A549 (cell line): ENCODE data around the gene CADM1. TPM values are rescaled to one million over a fixed set of nuclear protein-coding genes. Genes with fewer than 3 reads are reported as not detected.

Experiments
- ATAC-seq, 2 experiments: fragments of 200-7000 bp in 1 of 2; fragments of >200 bp in 1 of 2; cut with Nextera tagmentation in 1 of 2; cut with Tn5 transposase in 1 of 2; 3 replicates each; pipeline versions ENCODE4 v1.8.0 to v1.9.1; 2018 to 2020; ENCODE audit warnings: mild to moderate bottlenecking in 1 of 2, moderate library complexity in 1 of 2
- CTCF ChIA-PET: fragments of 300-600 bp; sonication (Branson Sonifier 250); formaldehyde crosslinking; extraction: SDS; loops from one replicate; lab custom pipeline; 2021; ENCODE audit warnings: antibody characterized with exemption, inconsistent platforms; lab: Yijun Ruan, JAX
- POLR2A ChIA-PET: fragments of 350-600 bp; formaldehyde crosslinking; extraction: SDS; loops from one replicate; lab custom pipeline; 2021; ENCODE audit warnings: antibody characterized with exemption, inconsistent platforms; lab: Yijun Ruan, JAX
- DNase-seq, 2 experiments: peaks; one replicate each; pipeline versions ENCODE4 v3.0.0 to v3.0.0-alpha.2; 2011 to 2016; ENCODE audit warnings: low read depth in 1 of 2, low spot score in 1 of 2
- FAIRE-seq: peaks from 2 replicates; lab custom pipeline; 2011; peaks lifted over from hg19 to GRCh38; lab: Jason Lieb, UNC
- H3K27ac ChIP-seq, 2 experiments: fragments of >200 bp; sonication (Bioruptor Twin); formaldehyde crosslinking; 3 replicates each; pipeline ENCODE4 v1.5.1; 2016 to 2017
- H3K4me1 ChIP-seq: fragments of >200 bp; sonication (Bioruptor Twin); formaldehyde crosslinking; 3 replicates; pipeline ENCODE4 v1.6.1; 2016
- H3K4me2 ChIP-seq: fragments of >200 bp; sonication (Bioruptor Twin); formaldehyde crosslinking; 3 replicates; pipeline ENCODE4 v1.6.1; 2016
- H3K4me3 ChIP-seq: fragments of >200 bp; sonication (Bioruptor Twin); formaldehyde crosslinking; 3 replicates; pipeline ENCODE4 v1.5.1; 2016
- H3K9me3 ChIP-seq: fragments of >200 bp; sonication (Bioruptor Twin); formaldehyde crosslinking; 3 replicates; pipeline ENCODE4 v1.6.1; 2016
- EHF ChIP-seq: fragments of 250-450 bp; sonication (Bioruptor Pico); IDR thresholded peaks from 2 replicates; pipeline ENCODE4 v1.5.0; 2020; ENCODE audit warnings: mild to moderate bottlenecking
- FOSB ChIP-seq: fragments of 250-450 bp; sonication (Bioruptor Pico); IDR thresholded peaks from 2 replicates; pipeline ENCODE4 v1.5.0; 2020; ENCODE audit warnings: mild to moderate bottlenecking, moderate library complexity
- GATA3 ChIP-seq: IDR thresholded peaks from 2 replicates; pipeline ENCODE4 v1.6.1; 2012; ENCODE audit warnings: borderline replicate concordance
- HOXA7 ChIP-seq: fragments of 250-450 bp; sonication (Bioruptor Pico); IDR thresholded peaks from 2 replicates; pipeline ENCODE4 v1.5.0; 2020; ENCODE audit warnings: mild to moderate bottlenecking, moderate library complexity
- HOXB13 ChIP-seq: fragments of 250-450 bp; sonication (Bioruptor Pico); IDR thresholded peaks from 2 replicates; pipeline ENCODE4 v1.5.0; 2020; ENCODE audit warnings: low read depth, mild to moderate bottlenecking, moderate library complexity
- HOXB5 ChIP-seq: fragments of 250-450 bp; sonication (Bioruptor Pico); IDR thresholded peaks from 2 replicates; pipeline ENCODE4 v1.5.0; 2020; ENCODE audit warnings: mild to moderate bottlenecking, moderate library complexity
- JUNB ChIP-seq: fragments of >200 bp; sonication (Bioruptor Twin); formaldehyde crosslinking; IDR thresholded peaks from 2 replicates; pipeline ENCODE4 v1.6.1; 2016
- MYC ChIP-seq: IDR thresholded peaks from 2 replicates; pipeline ENCODE4 v1.6.1; 2012; ENCODE audit warnings: mild to moderate bottlenecking, inconsistent platforms, low read length, improper control_type of control experiment, borderline replicate concordance
- NR3C1 ChIP-seq: fragments of >200 bp; sonication (Bioruptor Twin); formaldehyde crosslinking; IDR thresholded peaks from 3 replicates; pipeline ENCODE4 v1.6.1; 2017
- RAD21 ChIP-seq, 2 experiments: fragments of >200 bp in 1 of 2; sonication (Bioruptor Twin) in 1 of 2; formaldehyde crosslinking in 1 of 2; IDR thresholded peaks in 1 of 2; conservative IDR thresholded peaks in 1 of 2; 2 replicates in 1 of 2; 3 replicates in 1 of 2; pipeline ENCODE4 v1.6.1; 2012 to 2018; ENCODE audit warnings: inconsistent platforms in 1 of 2
- SREBF2 ChIP-seq: fragments of 450-650 bp; IDR thresholded peaks from 2 replicates; pipeline ENCODE4 v1.6.1; 2014; ENCODE audit warnings: mild to moderate bottlenecking, moderate library complexity
- TFCP2L1 ChIP-seq: fragments of 250-450 bp; sonication (Bioruptor Pico); IDR thresholded peaks from 2 replicates; pipeline ENCODE4 v1.5.0; 2021; ENCODE audit warnings: mild to moderate bottlenecking
- ZNF302 ChIP-seq: fragments of 250-450 bp; sonication (Bioruptor Pico); IDR thresholded peaks from 2 replicates; pipeline ENCODE4 v1.9.0; 2021; ENCODE audit warnings: inconsistent platforms, mild to moderate bottlenecking, moderate library complexity
- WGBS: methylation state at CpG from one replicate; pipeline ENCODE4 v1.1.6; 2017; ENCODE audit errors: missing lambda C conversion rate; 5-methylcytosine and 5-hydroxymethylcytosine counted together
- polyA plus RNA-seq, 4 experiments: library from polyadenylated mRNA; depleted of rRNA in 3 of 4; stranded (reverse); fragments of >200 nt; fragmentation: RNase III in 1 of 4; extraction: RNeasy Plus Mini Kit Qiagen cat#74134 plus additional on column Dnase treatment in 1 of 4; gene quantifications; 2 replicates in 3 of 4; 3 replicates in 1 of 4; pipeline ENCODE4 v1.2.3, GENCODE V29; 2011 to 2017
- TF ChIP-seq, protein P1 (sequence below): fragments of 250-450 bp; sonication (Bioruptor Pico); IDR thresholded peaks from 2 replicates; pipeline ENCODE4 v1.5.0; 2020; ENCODE audit warnings: low read depth, mild to moderate bottlenecking, moderate library complexity
- TF ChIP-seq, protein P2 (sequence below): IDR thresholded peaks from 2 replicates; pipeline ENCODE4 v1.6.1; 2012
- TF ChIP-seq, protein P3 (sequence below): fragments of >200 bp; sonication (Bioruptor Twin); formaldehyde crosslinking; IDR thresholded peaks from 3 replicates; pipeline ENCODE4 v1.6.1; 2016
- TF ChIP-seq, protein P4 (sequence below): fragments of >200 bp; sonication (Bioruptor Twin); formaldehyde crosslinking; IDR thresholded peaks from 3 replicates; pipeline ENCODE4 v1.5.1; 2016

CADM1 gene
- polyA plus RNA-seq, 2 of the 4 experiments (the other 2 are of a cell fraction) = 33.4 to 36.7 TPM

DNA sequence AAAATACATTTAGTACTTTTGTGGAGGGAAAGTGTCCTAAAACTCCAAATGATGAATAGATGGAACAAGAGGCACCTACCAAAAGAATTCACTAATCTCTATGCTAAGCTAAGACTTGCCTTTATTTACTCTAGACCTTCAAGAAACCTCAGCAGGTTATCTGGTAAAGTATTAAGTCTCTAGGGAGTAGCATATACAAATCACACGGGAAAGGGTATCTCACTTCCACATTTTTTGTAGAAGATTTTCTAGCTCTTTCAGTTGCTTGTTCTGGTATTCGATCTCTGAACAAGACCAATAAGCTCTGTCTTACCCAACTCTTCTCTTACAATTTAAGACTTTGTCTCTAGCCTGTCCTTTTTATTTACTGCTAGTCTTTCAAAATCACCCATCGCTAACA, 18.1 kb upstream of the CADM1 start:
- Histone ChIP-seq H3K4me3 (no peak overlapping the region), H3K27ac (no peak overlapping the region), H3K4me2 (no peak overlapping the region), H3K4me1 (no peaks in the 10 kb centered on the region), H3K9me3 (no peaks in the 10 kb centered on the region)
- ChIA-PET CTCF (interaction anchor here (0.6 to 1.9 kb wide), 4 partner anchors 11 to 198 kb away, joined by 3 to 7 read pairs (median 4); no protein-coding TSS in a partner anchor), POLR2A (no interaction called here)
- TF ChIP-seq TFCP2L1 (CRISPR knock-in tag) = no peak
- TF ChIP-seq GATA3 = no peak
- no peak for TF ChIP-seq HOXA7 (CRISPR knock-in tag)
- TF ChIP-seq, protein P1, sequence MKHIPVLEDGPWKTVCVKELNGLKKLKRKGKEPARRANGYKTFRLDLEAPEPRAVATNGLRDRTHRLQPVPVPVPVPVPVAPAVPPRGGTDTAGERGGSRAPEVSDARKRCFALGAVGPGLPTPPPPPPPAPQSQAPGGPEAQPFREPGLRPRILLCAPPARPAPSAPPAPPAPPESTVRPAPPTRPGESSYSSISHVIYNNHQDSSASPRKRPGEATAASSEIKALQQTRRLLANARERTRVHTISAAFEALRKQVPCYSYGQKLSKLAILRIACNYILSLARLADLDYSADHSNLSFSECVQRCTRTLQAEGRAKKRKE (CRISPR knock-in tag) = no peak
- no peak for TF ChIP-seq ZNF302
- TF ChIP-seq, protein P2, sequence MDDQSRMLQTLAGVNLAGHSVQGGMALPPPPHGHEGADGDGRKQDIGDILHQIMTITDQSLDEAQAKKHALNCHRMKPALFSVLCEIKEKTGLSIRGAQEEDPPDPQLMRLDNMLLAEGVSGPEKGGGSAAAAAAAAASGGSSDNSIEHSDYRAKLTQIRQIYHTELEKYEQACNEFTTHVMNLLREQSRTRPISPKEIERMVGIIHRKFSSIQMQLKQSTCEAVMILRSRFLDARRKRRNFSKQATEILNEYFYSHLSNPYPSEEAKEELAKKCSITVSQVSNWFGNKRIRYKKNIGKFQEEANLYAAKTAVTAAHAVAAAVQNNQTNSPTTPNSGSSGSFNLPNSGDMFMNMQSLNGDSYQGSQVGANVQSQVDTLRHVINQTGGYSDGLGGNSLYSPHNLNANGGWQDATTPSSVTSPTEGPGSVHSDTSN = no peak
- TF ChIP-seq RAD21 (conservative IDR thresholded peaks at IDR 0.05 in 1 of 2, IDR thresholded peaks at IDR 0.05 in 1 of 2) = no peak
- TF ChIP-seq HOXB5 (CRISPR knock-in tag) = no peak
- TF ChIP-seq NR3C1 = no peak
- no peak for TF ChIP-seq SREBF2
- TF ChIP-seq FOSB (CRISPR knock-in tag) = no peak
- no peak for TF ChIP-seq JUNB
- TF ChIP-seq MYC = no peak
- DNase-seq (no peak), FAIRE-seq (no peak), ATAC-seq (no peak)
- 47% methylated on average over 3 of the region's 3 CpGs for WGBS

DNA sequence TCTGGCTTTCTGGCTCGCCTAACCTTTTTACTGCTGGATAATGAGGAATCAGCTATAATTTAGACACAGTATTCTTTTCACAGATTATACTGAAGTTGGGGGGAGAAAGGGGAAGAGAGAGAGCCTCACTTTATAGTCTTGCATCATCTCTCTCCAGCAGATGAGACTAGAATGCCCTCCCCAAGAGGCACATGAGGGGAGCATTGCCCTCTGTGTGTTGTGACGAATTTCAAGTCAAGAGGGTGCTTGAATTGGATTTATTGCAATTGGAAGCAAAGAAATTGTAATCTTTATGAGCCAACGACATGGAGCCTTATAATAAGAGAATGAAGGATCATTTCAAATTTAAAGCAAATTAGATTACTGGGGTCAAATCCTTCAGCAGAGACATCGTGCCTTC, 17.6 kb upstream of the CADM1 start:
- Histone ChIP-seq H3K4me2 (no peak overlapping the region), H3K4me3 (no peak overlapping the region), H3K9me3 (no peaks in the 10 kb centered on the region), H3K4me1 (no peaks in the 10 kb centered on the region), H3K27ac (no peak overlapping the region)
- no peak for DNase-seq
- no peak for ATAC-seq
- WGBS = 19% methylated on average over 4 of the region's 4 CpGs
- ChIA-PET POLR2A (no interaction called here), CTCF (interaction anchor here (1.0 to 1.9 kb wide), 3 partner anchors 11 to 197 kb away, joined by 3 to 7 read pairs (median 5); no protein-coding TSS in a partner anchor)
- no peak for FAIRE-seq
- TF ChIP-seq EHF (CRISPR knock-in tag) = no peak

DNA sequence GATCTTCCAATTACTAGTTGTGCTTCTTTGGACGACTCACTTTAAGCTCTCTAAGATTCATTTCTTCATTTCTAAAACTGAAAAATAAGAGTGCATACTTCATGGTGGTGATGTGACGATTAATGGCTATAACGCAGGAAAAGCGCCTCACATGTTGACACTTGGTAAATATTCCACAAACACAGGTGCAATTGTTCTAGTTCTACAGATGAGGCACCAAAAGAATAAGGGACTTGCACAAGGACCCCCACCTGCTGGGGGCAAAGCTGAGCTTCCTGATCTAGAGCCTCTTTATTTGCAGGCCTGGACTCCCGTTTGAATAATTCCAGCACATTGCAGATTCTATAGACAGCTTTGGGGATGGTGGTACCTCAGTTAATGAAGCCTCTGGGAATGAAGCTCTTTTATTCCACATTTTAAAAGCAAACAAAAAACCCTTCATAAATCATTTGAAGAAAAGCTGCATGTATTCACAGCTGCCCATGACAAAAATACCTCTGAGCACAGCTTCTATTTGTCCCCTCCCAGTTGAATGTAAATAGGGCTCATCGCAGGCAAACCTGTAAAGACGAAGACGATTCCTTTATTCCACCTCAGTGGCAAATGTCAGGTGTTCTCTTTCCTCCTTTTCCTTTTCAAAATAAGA, 14.9 kb upstream of the CADM1 start:
- Histone ChIP-seq H3K4me2 (no peak overlapping the region), H3K9me3 (no peaks in the 10 kb centered on the region)
- POLR2A ChIA-PET = no interaction called here
- ATAC-seq = no peak
- TF ChIP-seq, protein P2 = no peak
- TF ChIP-seq, protein P3, sequence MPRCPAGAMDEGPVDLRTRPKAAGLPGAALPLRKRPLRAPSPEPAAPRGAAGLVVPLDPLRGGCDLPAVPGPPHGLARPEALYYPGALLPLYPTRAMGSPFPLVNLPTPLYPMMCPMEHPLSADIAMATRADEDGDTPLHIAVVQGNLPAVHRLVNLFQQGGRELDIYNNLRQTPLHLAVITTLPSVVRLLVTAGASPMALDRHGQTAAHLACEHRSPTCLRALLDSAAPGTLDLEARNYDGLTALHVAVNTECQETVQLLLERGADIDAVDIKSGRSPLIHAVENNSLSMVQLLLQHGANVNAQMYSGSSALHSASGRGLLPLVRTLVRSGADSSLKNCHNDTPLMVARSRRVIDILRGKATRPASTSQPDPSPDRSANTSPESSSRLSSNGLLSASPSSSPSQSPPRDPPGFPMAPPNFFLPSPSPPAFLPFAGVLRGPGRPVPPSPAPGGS = no peak
- TF ChIP-seq SREBF2 = no peak
- no peak for TF ChIP-seq HOXB13 (CRISPR knock-in tag)
- no peak for TF ChIP-seq RAD21 (conservative IDR thresholded peaks at IDR 0.05 in 1 of 2, IDR thresholded peaks at IDR 0.05 in 1 of 2)
- TF ChIP-seq HOXB5 (CRISPR knock-in tag) = no peak
- TF ChIP-seq, protein P4, sequence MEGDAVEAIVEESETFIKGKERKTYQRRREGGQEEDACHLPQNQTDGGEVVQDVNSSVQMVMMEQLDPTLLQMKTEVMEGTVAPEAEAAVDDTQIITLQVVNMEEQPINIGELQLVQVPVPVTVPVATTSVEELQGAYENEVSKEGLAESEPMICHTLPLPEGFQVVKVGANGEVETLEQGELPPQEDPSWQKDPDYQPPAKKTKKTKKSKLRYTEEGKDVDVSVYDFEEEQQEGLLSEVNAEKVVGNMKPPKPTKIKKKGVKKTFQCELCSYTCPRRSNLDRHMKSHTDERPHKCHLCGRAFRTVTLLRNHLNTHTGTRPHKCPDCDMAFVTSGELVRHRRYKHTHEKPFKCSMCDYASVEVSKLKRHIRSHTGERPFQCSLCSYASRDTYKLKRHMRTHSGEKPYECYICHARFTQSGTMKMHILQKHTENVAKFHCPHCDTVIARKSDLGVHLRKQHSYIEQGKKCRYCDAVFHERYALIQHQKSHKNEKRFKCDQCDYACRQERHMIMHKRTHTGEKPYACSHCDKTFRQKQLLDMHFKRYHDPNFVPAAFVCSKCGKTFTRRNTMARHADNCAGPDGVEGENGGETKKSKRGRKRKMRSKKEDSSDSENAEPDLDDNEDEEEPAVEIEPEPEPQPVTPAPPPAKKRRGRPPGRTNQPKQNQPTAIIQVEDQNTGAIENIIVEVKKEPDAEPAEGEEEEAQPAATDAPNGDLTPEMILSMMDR = no peak
- no peak for TF ChIP-seq GATA3
- TF ChIP-seq, all 56 proteins: peak for 0
- CTCF ChIA-PET = interaction anchor here (0.6 kb wide), 1 partner anchor 196 kb away, joined by 3 read pairs; no protein-coding TSS in a partner anchor
- no peak for FAIRE-seq
- Histone ChIP-seq H3K27ac (no peak overlapping the region), H3K4me3 (no peak overlapping the region), H3K4me1 (no peaks in the 10 kb centered on the region)
- DNase-seq = no peak
- 60% methylated on average over 8 of the region's 8 CpGs for WGBS
